DMS53 treated with DMSO at 0.1 percent for 48 hours (cell line): ENCODE results near the gene FOXC2.
A peak's percentile ranks its signal among the peaks of the same experiment; 100 is the strongest.

Experiments used
- DNase-seq: peaks from one replicate; lab custom pipeline; 2025; ENCODE audit not compliant: unreplicated experiment; lab: John Stamatoyannopoulos, UW

Gene FOXC2

DNA sequence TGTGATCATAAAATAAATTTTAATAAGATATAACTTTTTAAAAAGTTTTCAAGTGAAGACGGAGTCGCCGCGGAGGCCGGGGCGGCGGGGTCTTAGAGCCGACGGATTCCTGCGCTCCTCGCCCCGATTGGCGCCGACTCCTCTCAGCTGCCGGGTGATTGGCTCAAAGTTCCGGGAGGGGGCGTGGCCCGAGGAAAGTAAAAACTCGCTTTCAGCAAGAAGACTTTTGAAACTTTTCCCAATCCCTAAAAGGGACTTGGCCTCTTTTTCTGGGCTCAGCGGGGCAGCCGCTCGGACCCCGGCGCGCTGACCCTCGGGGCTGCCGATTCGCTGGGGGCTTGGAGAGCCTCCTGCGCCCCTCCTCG lies at the start of gene FOXC2:
Gene FOXC2 (plus strand): TSS at position 229 of the 365 bp plus-strand sequence. CDS start 507 bp downstream, outside the sequence.
- no peak for DNase-seq

DNA sequence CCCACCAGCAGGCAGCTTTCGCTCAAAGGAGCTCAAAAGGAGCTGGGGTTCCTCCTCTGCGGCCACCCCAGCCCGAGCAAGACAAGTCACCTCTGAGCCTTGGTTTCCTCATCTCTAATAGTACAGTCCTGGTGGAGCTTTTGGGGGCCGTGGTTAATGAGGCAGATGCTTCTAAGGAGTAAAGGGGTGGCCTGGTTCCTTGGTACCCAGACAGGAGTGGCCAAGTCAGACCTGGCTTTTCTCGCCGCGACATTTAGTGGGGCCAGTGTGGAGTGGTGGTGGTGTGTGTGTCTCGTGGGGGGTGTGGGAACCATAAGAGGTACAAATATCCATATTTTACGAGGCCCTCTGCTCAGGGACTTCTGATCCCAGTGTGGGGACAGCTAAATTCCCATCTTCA lies 49.6 kb upstream of the FOXC2 start:
- DNase-seq: no peak

DNA sequence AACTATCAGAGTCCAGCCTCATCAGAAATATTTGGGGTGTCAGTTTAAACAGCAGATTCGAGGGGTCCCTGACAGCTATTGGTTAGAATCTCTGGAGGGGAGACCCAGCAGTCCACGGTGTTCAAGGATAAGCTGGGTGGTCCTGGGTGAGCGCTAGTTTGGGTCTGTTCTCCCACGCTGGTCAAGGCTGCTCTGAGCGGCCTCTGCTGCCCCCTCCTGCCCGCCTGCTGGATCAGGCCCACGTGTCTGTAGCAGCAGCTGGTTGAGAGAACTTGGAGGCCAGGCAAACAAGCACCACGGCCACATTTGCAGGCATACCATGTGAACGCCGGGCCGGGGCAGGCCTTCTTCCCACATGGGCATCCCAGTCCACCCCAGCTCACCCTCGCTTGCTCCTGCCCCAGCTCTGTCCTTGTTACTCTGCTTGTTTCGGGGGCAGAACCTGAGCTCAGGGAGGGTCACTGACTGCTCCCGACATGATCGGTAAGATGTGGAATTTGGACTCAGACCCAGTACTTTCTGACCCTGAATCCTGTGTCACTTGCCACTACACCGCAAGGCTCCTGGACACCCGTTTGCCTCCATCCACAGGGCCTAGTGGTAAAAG lies 48.9 kb upstream of the FOXC2 start:
- DNase-seq: peak; percentile 10

DNA sequence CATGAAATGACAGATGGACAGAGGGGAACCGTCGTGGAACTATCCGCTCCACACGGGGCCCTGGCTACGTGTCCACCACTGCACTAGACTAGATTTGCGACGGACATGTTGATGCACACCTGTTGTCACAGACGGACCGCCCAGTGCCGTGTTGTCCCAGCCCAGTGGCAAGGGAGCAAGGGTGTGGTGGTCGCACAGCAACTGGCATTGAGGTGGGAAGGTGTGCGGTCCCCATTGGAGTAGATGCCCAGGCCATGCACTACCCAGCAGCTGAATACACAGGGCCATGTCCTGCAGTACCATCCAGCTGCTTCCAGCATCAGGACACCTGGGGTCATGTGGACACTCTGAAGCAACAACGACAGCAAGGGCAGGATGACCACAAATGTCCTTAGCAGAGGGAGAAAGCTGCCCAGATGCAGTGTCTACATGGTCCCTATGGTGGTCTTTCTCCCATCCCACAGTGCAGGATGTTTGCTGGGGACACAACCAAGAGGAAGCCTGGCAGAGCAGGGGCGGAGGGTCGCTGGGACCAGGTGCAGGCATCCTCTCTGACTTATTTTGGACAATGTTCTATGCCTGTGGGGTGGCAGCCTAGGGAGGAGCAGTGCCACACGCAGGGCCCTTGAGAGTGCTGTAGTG lies 47.5 kb upstream of the FOXC2 start:
- DNase-seq: no peak

- DNase-seq: peak; percentile 12
Measured at GRCh38 chr16:86519649-86520316, 46.8 kb upstream of the FOXC2 start.

DNA sequence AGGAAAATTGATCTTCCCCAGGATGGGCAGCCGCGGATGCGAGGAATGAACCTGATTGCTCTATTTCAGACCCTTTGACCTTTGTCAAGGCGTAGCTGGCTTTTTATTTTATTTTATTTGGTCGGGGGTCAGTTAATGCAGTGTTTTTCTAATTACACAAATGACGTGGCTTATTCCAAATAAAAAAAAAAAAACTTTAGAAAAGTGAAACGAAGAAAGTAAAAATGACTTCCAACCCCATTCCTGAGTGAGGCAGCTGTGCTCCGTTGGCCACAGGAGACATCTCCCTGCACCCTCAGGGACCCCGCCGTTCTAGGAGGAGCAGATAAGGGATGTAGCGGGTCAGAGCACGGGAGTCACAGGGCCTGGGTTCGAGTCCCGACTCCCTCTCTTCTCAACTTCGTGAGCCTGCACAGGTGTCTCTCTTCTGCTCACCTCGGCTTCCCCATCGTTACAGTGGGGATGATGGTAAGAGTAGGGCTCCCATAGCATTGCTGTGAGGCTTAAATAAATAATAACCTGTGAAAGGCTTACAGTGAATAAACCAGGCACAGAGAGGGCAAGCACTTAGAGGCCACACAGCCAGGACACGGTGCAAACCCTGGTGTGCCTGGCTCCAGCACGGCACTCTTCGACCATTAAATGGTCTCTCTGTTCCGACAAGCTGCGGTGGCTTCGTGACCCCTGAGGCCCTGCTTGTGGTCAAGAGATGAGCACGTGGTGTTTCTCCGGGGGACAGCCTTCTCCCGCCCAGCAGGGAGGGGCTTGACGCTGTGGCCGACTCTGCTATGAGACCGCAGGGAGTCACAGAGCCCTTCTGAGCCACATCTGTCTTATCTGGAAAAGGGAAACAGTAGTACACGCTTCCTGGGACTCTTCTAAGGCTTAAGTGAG lies 46.1 kb upstream of the FOXC2 start:
- DNase-seq: no peak

- no peak for DNase-seq
Measured at GRCh38 chr16:86521236-86522197, 45.1 kb upstream of the FOXC2 start.

GRCh38 chr16:86522634-86523033 lies 44.0 kb upstream of the FOXC2 start:
- DNase-seq: no peak

GRCh38 chr16:86523166-86523740 lies 43.4 kb upstream of the FOXC2 start:
- no peak for DNase-seq

DNA sequence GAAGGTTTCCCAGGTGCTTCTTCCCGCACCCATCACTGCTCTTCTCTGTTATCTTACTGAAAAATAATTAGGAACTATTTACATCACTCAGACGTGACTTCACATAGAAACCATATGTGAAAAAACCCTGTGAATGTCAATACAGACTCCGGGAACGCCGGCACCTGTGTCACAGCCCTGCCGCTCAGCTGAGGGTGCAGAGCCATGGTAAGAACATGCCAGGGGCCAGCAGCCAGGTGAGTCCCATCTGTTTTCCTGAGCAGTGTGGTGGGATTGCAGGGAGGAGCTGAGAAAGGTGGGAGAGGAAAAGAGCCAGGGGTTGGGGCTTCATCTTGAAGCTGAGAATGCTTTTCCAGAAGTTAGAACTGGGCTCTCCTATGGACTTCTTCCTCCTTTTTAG lies 42.6 kb upstream of the FOXC2 start:
- no peak for DNase-seq

- no peak for DNase-seq
Measured at GRCh38 chr16:86525696-86526095, 40.9 kb upstream of the FOXC2 start.

DNA sequence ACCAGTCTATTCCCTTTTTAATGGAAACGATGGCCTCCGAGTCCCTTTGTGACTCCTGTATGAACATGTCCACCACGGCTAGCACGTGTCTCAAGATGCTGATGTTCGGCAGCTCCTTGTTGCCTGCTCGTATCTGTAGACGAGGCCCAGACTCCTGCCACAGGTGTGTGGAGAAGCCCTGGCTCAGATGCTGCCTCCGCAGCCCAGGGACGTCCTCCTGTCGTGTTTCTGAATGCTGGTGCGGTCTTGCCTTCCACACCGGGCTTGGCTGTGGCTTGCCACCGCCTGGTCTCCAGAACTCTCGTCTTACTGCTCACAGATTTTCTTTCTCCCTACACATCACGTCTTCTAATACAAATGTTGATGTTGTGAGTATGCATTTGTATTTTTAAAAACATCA lies 39.3 kb upstream of the FOXC2 start:
- DNase-seq: no peak

GRCh38 chr16:86528061-86528929 lies 38.3 kb upstream of the FOXC2 start:
- no peak for DNase-seq

GRCh38 chr16:86529160-86529559 lies 37.5 kb upstream of the FOXC2 start:
- no peak for DNase-seq

- no peak for DNase-seq
Measured at GRCh38 chr16:86530251-86531190, 36.1 kb upstream of the FOXC2 start.

GRCh38 chr16:86531191-86531545 lies 35.5 kb upstream of the FOXC2 start:
- no peak for DNase-seq

GRCh38 chr16:86531641-86532525 lies 34.7 kb upstream of the FOXC2 start:
- no peak for DNase-seq
